HG02840 (cell line): ENCODE results near the gene CYP3A4.
"Not testable (repeated sequence)": the region's sequence is repeated elsewhere in the genome, so short reads cannot be mapped to it uniquely, and the experiment has no call there.

Source experiments
- ATAC-seq: cut with Tn5 transposase; IDR thresholded peaks from one replicate; pipeline ENCODE4 v1.9.1; 2021; ENCODE audit warnings: mild to moderate bottlenecking, moderate library complexity, moderate number of reproducible peaks; ENCODE audit not compliant: unreplicated experiment, low FRiP score

CYP3A4 gene

GRCh38 chr7:99793443-99793842 is 9.5 kb upstream of the CYP3A4 start:
- ATAC-seq: no peak

GRCh38 chr7:99792967-99793366 is 9.0 kb upstream of the CYP3A4 start:
- ATAC-seq: no peak

- no peak for ATAC-seq
Observed at GRCh38 chr7:99791667-99792369, 7.8 kb upstream of the CYP3A4 start.

- ATAC-seq: no peak
Observed at GRCh38 chr7:99791021-99791420, 7.0 kb upstream of the CYP3A4 start.

GRCh38 chr7:99790407-99790806 is 6.4 kb upstream of the CYP3A4 start:
- ATAC-seq: no peak

- ATAC-seq: no peak
Observed at GRCh38 chr7:99789441-99790070, 5.6 kb upstream of the CYP3A4 start.

GRCh38 chr7:99788554-99788953 is 4.6 kb upstream of the CYP3A4 start:
- ATAC-seq: no peak

- ATAC-seq: no peak
Observed at GRCh38 chr7:99786726-99787335, 2.8 kb upstream of the CYP3A4 start.

- ATAC-seq: not testable (repeated sequence)
Observed at GRCh38 chr7:99785654-99786053, 1.7 kb upstream of the CYP3A4 start.

GRCh38 chr7:99782012-99782953 is 1.7 kb downstream of the CYP3A4 start:
- ATAC-seq: no peak

GRCh38 chr7:99780588-99780987 is 3.4 kb downstream of the CYP3A4 start:
- no peak for ATAC-seq

GRCh38 chr7:99779949-99780348 is 4.0 kb downstream of the CYP3A4 start:
- no peak for ATAC-seq

GRCh38 chr7:99778880-99779279 is 5.1 kb downstream of the CYP3A4 start:
- no peak for ATAC-seq

- ATAC-seq: not testable (repeated sequence)
Observed at GRCh38 chr7:99773395-99773794, 10.6 kb downstream of the CYP3A4 start.

- no peak for ATAC-seq
Observed at GRCh38 chr7:99772565-99772964, 11.4 kb downstream of the CYP3A4 start.

GRCh38 chr7:99769494-99769893 is 14.5 kb downstream of the CYP3A4 start:
- ATAC-seq: not testable (repeated sequence)

GRCh38 chr7:99768471-99768870 is 15.5 kb downstream of the CYP3A4 start:
- ATAC-seq: no peak

- ATAC-seq: peak; percentile 76
Observed at GRCh38 chr7:99767662-99768061, 16.3 kb downstream of the CYP3A4 start.

- no peak for ATAC-seq
Observed at GRCh38 chr7:99766484-99767099, 17.4 kb downstream of the CYP3A4 start.

- no peak for ATAC-seq
Observed at GRCh38 chr7:99764478-99764877, 19.5 kb downstream of the CYP3A4 start.
